Prostate gland (tissue), 2 donors: ENCODE data around the gene AP1S2. TPM values are rescaled to one million over a fixed set of nuclear protein-coding genes. Genes with fewer than 3 reads are reported as not detected.

Experiments used
- DNase-seq: peaks from one replicate; pipeline ENCODE4 v3.0.0-alpha.2; 2019; ENCODE audit warnings: low spot score
- H3K27ac ChIP-seq, 2 donors: fragments of 200-600 bp; sonication (generic); 2 replicates each; pipeline ENCODE4 v1.5.1; 2017 to 2019
- H3K27me3 ChIP-seq: fragments of 200-600 bp; sonication (generic); replicated peaks from 2 replicates; pipeline ENCODE4 v1.5.1; 2019; ENCODE audit not compliant: insufficient read depth
- H3K36me3 ChIP-seq, 2 donors: fragments of 200-600 bp; sonication (generic); 1 replicate in 1 of 2; 2 replicates in 1 of 2; pipeline versions ENCODE4 v1.5.1 to v1.8.1; 2017 to 2019
- H3K4me1 ChIP-seq: fragments of 200-600 bp; sonication (generic); replicated peaks from 2 replicates; pipeline ENCODE4 v1.5.1; 2019
- H3K4me3 ChIP-seq, 2 donors: fragments of 200-600 bp; sonication (generic); 2 replicates each; pipeline ENCODE4 v1.5.1; 2017 to 2019
- H3K9me3 ChIP-seq: fragments of 200-600 bp; sonication (generic); 2 replicates; pipeline ENCODE4 v1.5.1; 2017
- POLR2A ChIP-seq: fragments of 450-650 bp; IDR thresholded peaks from one replicate; pipeline ENCODE4 v1.6.1; 2016; ENCODE audit warnings: antibody characterized with exemption, mild to moderate bottlenecking
- POLR2AphosphoS5 ChIP-seq: sonication (generic); formaldehyde crosslinking; IDR thresholded peaks from one replicate; pipeline ENCODE4 v1.6.1; 2017; ENCODE audit warnings: antibody characterized with exemption
- WGBS: methylation state at CpG from one replicate; pipeline ENCODE4 v1.1.5; 2018; 5-methylcytosine and 5-hydroxymethylcytosine counted together
- intact Hi-C: fragments of 100-400 bp; cut with DNase I; formaldehyde crosslinking; loops from one replicate; pipeline ENCODE4 v1.14.2; 2022
- total RNA-seq, 2 donors: library from RNA; depleted of rRNA; stranded (reverse); fragments of >200 nt; gene quantifications; one replicate each; pipeline ENCODE4 v1.1.0, GENCODE V29; 2016
- TF ChIP-seq, protein P1 (sequence below), 4 experiments: fragments of 200-600 bp in 2 of 4; fragments of 450-650 bp in 2 of 4; sonication (generic) in 2 of 4; IDR thresholded peaks; 1 replicate in 3 of 4; 2 replicates in 1 of 4; pipeline ENCODE4 v1.5.1; 2016 to 2019; ENCODE audit warnings: antibody characterized with exemption in 4 of 4, mild to moderate bottlenecking in 2 of 4, moderate library complexity in 2 of 4

The AP1S2 gene
- total RNA-seq, 2 donors from 2014 or later, result 27.3 to 122 TPM

GRCh38 chrX:15825936-15826335 lies 28.7 kb downstream of the AP1S2 start:
- no peak for TF ChIP-seq POLR2AphosphoS5
- TF ChIP-seq, protein P1, sequence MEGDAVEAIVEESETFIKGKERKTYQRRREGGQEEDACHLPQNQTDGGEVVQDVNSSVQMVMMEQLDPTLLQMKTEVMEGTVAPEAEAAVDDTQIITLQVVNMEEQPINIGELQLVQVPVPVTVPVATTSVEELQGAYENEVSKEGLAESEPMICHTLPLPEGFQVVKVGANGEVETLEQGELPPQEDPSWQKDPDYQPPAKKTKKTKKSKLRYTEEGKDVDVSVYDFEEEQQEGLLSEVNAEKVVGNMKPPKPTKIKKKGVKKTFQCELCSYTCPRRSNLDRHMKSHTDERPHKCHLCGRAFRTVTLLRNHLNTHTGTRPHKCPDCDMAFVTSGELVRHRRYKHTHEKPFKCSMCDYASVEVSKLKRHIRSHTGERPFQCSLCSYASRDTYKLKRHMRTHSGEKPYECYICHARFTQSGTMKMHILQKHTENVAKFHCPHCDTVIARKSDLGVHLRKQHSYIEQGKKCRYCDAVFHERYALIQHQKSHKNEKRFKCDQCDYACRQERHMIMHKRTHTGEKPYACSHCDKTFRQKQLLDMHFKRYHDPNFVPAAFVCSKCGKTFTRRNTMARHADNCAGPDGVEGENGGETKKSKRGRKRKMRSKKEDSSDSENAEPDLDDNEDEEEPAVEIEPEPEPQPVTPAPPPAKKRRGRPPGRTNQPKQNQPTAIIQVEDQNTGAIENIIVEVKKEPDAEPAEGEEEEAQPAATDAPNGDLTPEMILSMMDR (IDR thresholded peaks at IDR 0.05), result no peak
- no peak for TF ChIP-seq POLR2A
- no peaks in the 10 kb centered on the region for H3K27me3 ChIP-seq
- no peaks in the 10 kb centered on the region for H3K36me3 ChIP-seq
- no peak overlapping the region for H3K4me3 ChIP-seq
- 77% methylated on average over 5 of the region's 5 CpGs for WGBS
- no peaks in the 10 kb centered on the region for H3K9me3 ChIP-seq
- DNase-seq, result no peak
- H3K4me1 ChIP-seq, result no peaks in the 10 kb centered on the region
- intact Hi-C loops, result no loop called here
- H3K27ac ChIP-seq, result no peak overlapping the region

- Histone ChIP-seq H3K9me3 (no peaks in the 10 kb centered on the region), H3K4me3 (no peak overlapping the region), H3K4me1 (no peaks in the 10 kb centered on the region), H3K27ac (no peak overlapping the region), H3K27me3 (no peaks in the 10 kb centered on the region), H3K36me3 (no peaks in the 10 kb centered on the region)
- DNase-seq, result no peak
- no peak for TF ChIP-seq POLR2AphosphoS5
- 93% methylated on average over 23 of the region's 23 CpGs for WGBS
- intact Hi-C loops, result no loop called here
These were observed 31.7 kb downstream of the AP1S2 start for GRCh38 chrX:15822922-15823321.

DNA sequence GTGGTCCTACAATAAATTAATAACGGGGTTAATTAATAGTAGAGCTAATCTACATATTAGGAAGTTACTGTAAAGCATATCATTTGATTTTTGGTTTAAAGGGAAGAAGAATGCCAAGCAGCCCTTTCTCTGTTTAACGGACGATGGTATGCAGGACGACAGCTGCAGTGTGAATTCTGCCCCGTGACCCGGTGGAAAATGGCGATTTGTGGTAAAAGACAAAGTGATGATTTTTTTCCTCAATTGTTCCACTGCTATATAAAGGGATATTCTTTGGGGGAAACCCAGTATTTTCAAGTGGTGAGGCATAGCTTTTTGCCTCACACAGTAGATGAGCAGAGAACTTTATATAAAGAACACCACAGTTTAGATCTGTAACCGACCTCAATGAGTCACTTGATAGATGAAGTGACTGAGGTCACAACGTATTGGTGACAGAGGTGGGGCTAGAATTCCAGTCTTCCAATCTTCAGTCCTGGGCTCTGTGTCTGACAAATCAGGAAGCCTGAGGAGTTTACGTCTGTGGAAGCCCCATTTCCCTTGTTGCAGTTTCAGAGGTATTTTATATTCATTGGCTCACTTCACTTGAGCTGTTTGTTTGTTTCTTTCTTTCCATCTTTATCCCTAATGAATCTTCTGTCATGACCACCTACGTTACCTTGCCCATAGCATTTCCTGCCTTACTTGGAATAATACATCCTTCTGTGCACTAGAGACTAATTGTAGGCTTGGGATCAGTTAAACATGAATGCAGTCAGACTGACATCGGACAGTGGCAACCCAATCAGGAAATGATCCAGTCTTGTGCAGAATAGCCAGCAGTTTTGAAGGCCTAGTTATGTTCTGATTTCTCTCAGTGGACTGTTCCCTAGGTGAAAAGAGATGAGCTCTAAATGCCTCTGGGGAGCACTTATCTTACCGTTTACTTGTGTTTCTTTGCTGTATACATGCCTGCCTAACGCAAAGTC lies 34.2 kb downstream of the AP1S2 start:
- TF ChIP-seq POLR2AphosphoS5, result no peak
- TF ChIP-seq, protein P1 (IDR thresholded peaks at IDR 0.05), result no peak
- no peak for TF ChIP-seq POLR2A
- no peaks in the 10 kb centered on the region for H3K36me3 ChIP-seq
- no peak overlapping the region for H3K4me3 ChIP-seq
- H3K27ac ChIP-seq, result no peak overlapping the region
- no peak for DNase-seq
- WGBS, result 86% methylated on average over 14 of the region's 14 CpGs
- H3K27me3 ChIP-seq, result no peaks in the 10 kb centered on the region
- intact Hi-C loops, result no loop called here
- H3K4me1 ChIP-seq, result no peaks in the 10 kb centered on the region
- no peaks in the 10 kb centered on the region for H3K9me3 ChIP-seq

- Histone ChIP-seq H3K4me1 (no peaks in the 10 kb centered on the region), H3K4me3 (no peak overlapping the region), H3K27me3 (no peaks in the 10 kb centered on the region), H3K27ac (no peak overlapping the region), H3K36me3 (no peaks in the 10 kb centered on the region), H3K9me3 (no peaks in the 10 kb centered on the region)
- TF ChIP-seq, protein P1 (IDR thresholded peaks at IDR 0.05), result no peak
- TF ChIP-seq POLR2A (no peak), POLR2AphosphoS5 (no peak)
- DNase-seq, result no peak
- WGBS, result 52% methylated on average over 4 of the region's 4 CpGs
- intact Hi-C loops, result no loop called here
These were observed 37.7 kb downstream of the AP1S2 start for GRCh38 chrX:15816886-15817285.

GRCh38 chrX:15816438-15816809 lies 38.2 kb downstream of the AP1S2 start:
- Histone ChIP-seq H3K4me1 (no peaks in the 10 kb centered on the region), H3K4me3 (no peak overlapping the region), H3K36me3 (no peaks in the 10 kb centered on the region), H3K27me3 (no peaks in the 10 kb centered on the region), H3K27ac (no peak overlapping the region), H3K9me3 (no peaks in the 10 kb centered on the region)
- intact Hi-C loops, result no loop called here
- TF ChIP-seq POLR2A, result no peak
- TF ChIP-seq, protein P1 (IDR thresholded peaks at IDR 0.05), result no peak
- no peak for TF ChIP-seq POLR2AphosphoS5
- no peak for DNase-seq
- WGBS, result 56% methylated on average over 1 of the region's 1 CpG
